Measurements from ENCODE around the gene NUP210L.
"Not testable (repeated sequence)": the region's sequence is repeated elsewhere in the genome, so short reads cannot be mapped to it uniquely, and the experiment has no call there.

- TF ChIP-seq POLR2A (IDR thresholded peaks at IDR 0.05; ENCODE audit: low read length); GATA1 (IDR thresholded peaks at IDR 0.05; ENCODE audit: low read depth, low read length): not testable (repeated sequence)
These were observed 158.0 kb downstream of the NUP210L start for GRCh38 chr1:153996882-153997281.
